H9 (cell line): ENCODE measurements around the gene NBDY. TPM values are rescaled to one million over a fixed set of nuclear protein-coding genes. Genes with fewer than 3 reads are reported as not detected.

Experiments used
- DNase-seq: peaks from one replicate; pipeline ENCODE4 v3.0.0-alpha.2; 2017
- H2AFZ ChIP-seq: one replicate; pipeline ENCODE4 v1.6.1; 2013; ENCODE audit warnings: mild to moderate bottlenecking, low read length, control low read depth, moderate library complexity
- H2AK5ac ChIP-seq: 2 replicates; pipeline ENCODE4 v1.6.1; 2013; ENCODE audit warnings: low read length, control low read depth, mixed read lengths; ENCODE audit not compliant: insufficient read length
- H2BK120ac ChIP-seq: one replicate; pipeline ENCODE4 v1.6.1; 2013; ENCODE audit warnings: low read depth, mild to moderate bottlenecking, low read length, control low read depth, inconsistent platforms; ENCODE audit not compliant: poor library complexity, severe bottlenecking
- H2BK12ac ChIP-seq: 2 replicates; pipeline ENCODE4 v1.6.1; 2013; ENCODE audit warnings: low read length, control low read depth, mixed read lengths, low read depth; ENCODE audit not compliant: insufficient read length
- H2BK15ac ChIP-seq: 2 replicates; pipeline ENCODE4 v1.6.1; 2013; ENCODE audit warnings: low read depth, low read length, control low read depth
- H2BK20ac ChIP-seq: one replicate; pipeline ENCODE4 v1.6.1; 2013; ENCODE audit warnings: low read depth, mild to moderate bottlenecking, low read length, control low read depth, inconsistent platforms; ENCODE audit not compliant: poor library complexity, severe bottlenecking
- H2BK5ac ChIP-seq: 2 replicates; pipeline ENCODE4 v1.6.1; 2013; ENCODE audit warnings: low read length, control low read depth, mixed read lengths; ENCODE audit not compliant: insufficient read length
- H3K14ac ChIP-seq: 2 replicates; pipeline ENCODE4 v1.6.1; 2013; ENCODE audit warnings: low read length, control low read depth; ENCODE audit not compliant: insufficient read depth
- H3K18ac ChIP-seq: 2 replicates; pipeline ENCODE4 v1.6.1; 2013; ENCODE audit warnings: low read depth, mild to moderate bottlenecking, mixed read lengths, low read length, control low read depth; ENCODE audit not compliant: insufficient read length
- H3K23ac ChIP-seq: 2 replicates; pipeline ENCODE4 v1.6.1; 2013; ENCODE audit warnings: low read length, control low read depth, mixed read lengths, low read depth; ENCODE audit not compliant: insufficient read length
- H3K23me2 ChIP-seq: 2 replicates; pipeline ENCODE4 v1.6.1; 2013; ENCODE audit warnings: low read depth, mild to moderate bottlenecking, mixed read lengths, low read length, control low read depth; ENCODE audit not compliant: insufficient read length, poor library complexity, severe bottlenecking
- H3K27ac ChIP-seq: 2 replicates; pipeline ENCODE4 v1.5.1; 2013; ENCODE audit warnings: low read length, control low read depth, mixed read lengths, low read depth; ENCODE audit not compliant: insufficient read length
- H3K27me3 ChIP-seq: 2 replicates; pipeline ENCODE4 v1.6.1; 2013; ENCODE audit warnings: low read length, control low read depth, inconsistent platforms; ENCODE audit not compliant: insufficient read depth
- H3K4ac ChIP-seq: 2 replicates; pipeline ENCODE4 v1.6.1; 2013; ENCODE audit warnings: low read depth, mild to moderate bottlenecking, control low read depth, inconsistent platforms, low read length, moderate library complexity
- H3K4me1 ChIP-seq: 2 replicates; pipeline ENCODE4 v1.6.1; 2013; ENCODE audit warnings: low read length, control low read depth, inconsistent platforms; ENCODE audit not compliant: insufficient read depth
- H3K4me2 ChIP-seq: 2 replicates; pipeline ENCODE4 v1.6.1; 2013; ENCODE audit warnings: low read length, control low read depth, mixed read lengths; ENCODE audit not compliant: insufficient read length, insufficient read depth
- H3K56ac ChIP-seq: 2 replicates; pipeline ENCODE4 v1.6.1; 2013; ENCODE audit warnings: low read depth, mild to moderate bottlenecking, mixed read lengths, low read length, control low read depth; ENCODE audit not compliant: insufficient read length
- H3K79me1 ChIP-seq: 2 replicates; pipeline ENCODE4 v1.6.1; 2013; ENCODE audit warnings: low read depth, mild to moderate bottlenecking, moderate library complexity, low read length, control low read depth, inconsistent platforms; ENCODE audit not compliant: insufficient read depth, poor library complexity, severe bottlenecking
- H3K79me2 ChIP-seq: 2 replicates; pipeline ENCODE4 v1.6.1; 2013; ENCODE audit warnings: low read length, control low read depth, inconsistent platforms; ENCODE audit not compliant: insufficient read depth
- H3K9ac ChIP-seq: 2 replicates; pipeline ENCODE4 v1.6.1; 2013; ENCODE audit warnings: low read length, control low read depth, mixed read lengths; ENCODE audit not compliant: insufficient read length; ENCODE audit errors: extremely low read depth
- H3K9me3 ChIP-seq: one replicate; pipeline ENCODE4 v1.6.1; 2013; ENCODE audit warnings: low read depth, low read length, inconsistent platforms; ENCODE audit not compliant: control insufficient read depth
- H3T11ph ChIP-seq: one replicate; pipeline ENCODE4 v1.6.1; 2013; ENCODE audit warnings: mild to moderate bottlenecking, low read length, control low read depth, inconsistent platforms
- H4K20me1 ChIP-seq: one replicate; pipeline ENCODE4 v1.6.1; 2013; ENCODE audit not compliant: control insufficient read depth, insufficient read length, insufficient read depth
- H4K5ac ChIP-seq: 2 replicates; pipeline ENCODE4 v1.6.1; 2013; ENCODE audit warnings: low read depth, mild to moderate bottlenecking, mixed read lengths, low read length, control low read depth; ENCODE audit not compliant: insufficient read length
- H4K8ac ChIP-seq: replicated peaks from 2 replicates; pipeline ENCODE4 v1.6.1; 2013; ENCODE audit warnings: low read length, control low read depth, mixed read lengths, low read depth; ENCODE audit not compliant: insufficient read length
- H4K91ac ChIP-seq: 2 replicates; pipeline ENCODE4 v1.6.1; 2013; ENCODE audit warnings: low read depth, mild to moderate bottlenecking, moderate library complexity, mixed read lengths, low read length, control low read depth; ENCODE audit not compliant: insufficient read length
- H3K27ac Mint-ChIP-seq, 3 experiments: 2 replicates in 2 of 3; 3 replicates in 1 of 3; pipeline ENCODE4 v1.8.0; 2020 to 2021; ENCODE audit warnings: mixed read lengths in 3 of 3, mild to moderate bottlenecking in 1 of 3, moderate library complexity in 1 of 3
- H3K27me3 Mint-ChIP-seq: 2 replicates; pipeline ENCODE4 v1.8.0; 2021; ENCODE audit warnings: low read depth, mild to moderate bottlenecking, moderate library complexity, mixed read lengths
- H3K36me3 Mint-ChIP-seq, 3 experiments: 2 replicates in 2 of 3; 3 replicates in 1 of 3; pipeline ENCODE4 v1.8.0; 2020 to 2021; ENCODE audit warnings: low read depth in 3 of 3, mixed read lengths in 3 of 3; ENCODE audit not compliant: insufficient read depth in 1 of 3
- H3K4me1 Mint-ChIP-seq, 2 experiments: 2 replicates each; pipeline ENCODE4 v1.8.0; 2020; ENCODE audit warnings: mixed read lengths in 2 of 2
- H3K4me3 Mint-ChIP-seq, 2 experiments: 2 replicates in 1 of 2; 3 replicates in 1 of 2; pipeline ENCODE4 v1.8.0; 2020 to 2021; ENCODE audit warnings: mild to moderate bottlenecking in 2 of 2, mixed read lengths in 2 of 2, moderate library complexity in 1 of 2
- H3K9me3 Mint-ChIP-seq, 2 experiments: 2 replicates in 1 of 2; 3 replicates in 1 of 2; pipeline ENCODE4 v1.8.0; 2020; ENCODE audit warnings: mild to moderate bottlenecking in 2 of 2, mixed read lengths in 2 of 2, moderate library complexity in 1 of 2
- WGBS: extraction: QIAGEN DNeasy Blood & Tissue Kit; methylation state at CpG from one replicate; pipeline ENCODE4 v1.1.7; 2013; ENCODE audit warnings: missing lambda C conversion rate, low lambda C conversion rate, mixed read lengths; ENCODE audit not compliant: insufficient read length; ENCODE audit errors: extremely low coverage; 5-methylcytosine and 5-hydroxymethylcytosine counted together
- total RNA-seq: library from RNA; stranded (reverse); gene quantifications from 2 replicates; pipeline ENCODE4 v1.2.1, GENCODE V29; 2021
- TF ChIP-seq, protein P1 (sequence below): fragments of 200-600 bp; sonication (generic); conservative IDR thresholded peaks from 3 replicates; pipeline ENCODE4 v1.8.0; 2021; ENCODE audit warnings: antibody characterized with exemption, mild to moderate bottlenecking

The NBDY gene
- total RNA-seq, 1 experiment from 2014 or later = 62.5 TPM

DNA sequence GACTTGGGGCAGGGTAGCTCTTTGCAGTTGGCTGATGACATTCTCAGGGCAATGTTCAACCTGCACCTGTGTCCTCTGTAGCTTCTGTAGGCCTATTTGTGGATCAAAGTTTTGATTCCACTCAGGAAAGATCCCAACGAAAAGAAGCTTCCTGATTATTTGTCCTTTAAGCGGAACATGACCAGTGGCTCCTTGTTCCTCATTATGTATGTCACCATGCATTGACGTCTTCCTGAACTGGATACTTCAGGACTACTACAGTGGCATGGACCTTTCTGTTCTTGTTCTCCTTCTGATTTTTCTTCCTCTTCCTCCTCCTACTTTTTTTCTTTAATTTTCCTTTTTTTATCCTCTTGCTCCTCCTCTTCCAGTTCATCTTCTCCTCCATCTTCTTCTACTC is 62.4 kb downstream of the NBDY start:
- Histone ChIP-seq H3K79me1 (no peaks in the 10 kb centered on the region), H3K23ac (no peak overlapping the region), H2AK5ac (no peak overlapping the region), H2BK120ac (no peak overlapping the region), H4K8ac (no peak overlapping the region), H3K4me1 (no peaks in the 10 kb centered on the region), H3K14ac (no peak overlapping the region), H3T11ph (no peak overlapping the region), H4K91ac (no peak overlapping the region), H3K23me2 (no peaks in the 10 kb centered on the region), H3K9ac (no peak overlapping the region), H2BK5ac (no peak overlapping the region), H3K27ac (no peak overlapping the region), H3K4me2 (no peak overlapping the region), H4K20me1 (no peaks in the 10 kb centered on the region), H3K9me3 (no peaks in the 10 kb centered on the region), H3K4ac (no peak overlapping the region), H2AFZ (no peak overlapping the region), H2BK15ac (no peak overlapping the region), H2BK20ac (no peak overlapping the region), H4K5ac (no peak overlapping the region), H3K27me3 (no peaks in the 10 kb centered on the region), H3K18ac (no peak overlapping the region), H3K56ac (no peak overlapping the region), H2BK12ac (no peak overlapping the region), H3K79me2 (no peaks in the 10 kb centered on the region)
- WGBS = no CpG with 5 or more reads among the region's 3 CpGs
- Mint-ChIP-seq H3K36me3 (peaks cover 30 to 55% (median 52%) of the 10 kb centered on the region in 3 experiments), H3K27me3 (peaks cover 1% of the 10 kb centered on the region; the same call in 1 of the 2 replicates), H3K4me3 (no peak overlapping the region), H3K4me1 (peaks cover 3 to 5% of the 10 kb centered on the region in 2 experiments; a peak in 3 of 4 replicates), H3K9me3 (peaks cover 55 to 80% of the 10 kb centered on the region in 2 experiments), H3K27ac (no peak overlapping the region)
- peak; percentile 3 for DNase-seq
- TF ChIP-seq, protein P1, sequence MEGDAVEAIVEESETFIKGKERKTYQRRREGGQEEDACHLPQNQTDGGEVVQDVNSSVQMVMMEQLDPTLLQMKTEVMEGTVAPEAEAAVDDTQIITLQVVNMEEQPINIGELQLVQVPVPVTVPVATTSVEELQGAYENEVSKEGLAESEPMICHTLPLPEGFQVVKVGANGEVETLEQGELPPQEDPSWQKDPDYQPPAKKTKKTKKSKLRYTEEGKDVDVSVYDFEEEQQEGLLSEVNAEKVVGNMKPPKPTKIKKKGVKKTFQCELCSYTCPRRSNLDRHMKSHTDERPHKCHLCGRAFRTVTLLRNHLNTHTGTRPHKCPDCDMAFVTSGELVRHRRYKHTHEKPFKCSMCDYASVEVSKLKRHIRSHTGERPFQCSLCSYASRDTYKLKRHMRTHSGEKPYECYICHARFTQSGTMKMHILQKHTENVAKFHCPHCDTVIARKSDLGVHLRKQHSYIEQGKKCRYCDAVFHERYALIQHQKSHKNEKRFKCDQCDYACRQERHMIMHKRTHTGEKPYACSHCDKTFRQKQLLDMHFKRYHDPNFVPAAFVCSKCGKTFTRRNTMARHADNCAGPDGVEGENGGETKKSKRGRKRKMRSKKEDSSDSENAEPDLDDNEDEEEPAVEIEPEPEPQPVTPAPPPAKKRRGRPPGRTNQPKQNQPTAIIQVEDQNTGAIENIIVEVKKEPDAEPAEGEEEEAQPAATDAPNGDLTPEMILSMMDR = no peak
